ENCODE data around the gene FAM81A.
A peak's percentile ranks its signal among the peaks of the same experiment; 100 is the strongest.
"Not testable (repeated sequence)": the region's sequence is repeated elsewhere in the genome, so short reads cannot be mapped to it uniquely, and the experiment has no call there.

The FAM81A gene

GRCh38 chr15:59437817-59438624, at the start of gene FAM81A:
Gene FAM81A (plus strand): TSS chr15:59438186. CDS start chr15:59458627, 20,441 bp downstream.
- H3K27me3 Mint-ChIP-seq = peaks cover 29% of the 10 kb centered on the region
- H3K4me3 Mint-ChIP-seq = peak within 1 kb of the TSS; percentile 82
- no peaks in the 10 kb centered on the region for H3K36me3 Mint-ChIP-seq
- no peaks in the 10 kb centered on the region for H3K9me3 Mint-ChIP-seq
- H3K4me1 Mint-ChIP-seq = peaks cover 14% of the 10 kb centered on the region
- no peak within 1 kb of the TSS for H3K27ac Mint-ChIP-seq

GRCh38 chr15:59388670-59389069, 49.3 kb upstream of the FAM81A start:
- no peaks in the 10 kb centered on the region for H3K9me3 Mint-ChIP-seq
- H3K27me3 Mint-ChIP-seq = no peaks in the 10 kb centered on the region
- H3K4me3 Mint-ChIP-seq = no peak overlapping the region
- H3K36me3 Mint-ChIP-seq = no peaks in the 10 kb centered on the region
- H3K4me1 Mint-ChIP-seq = no peaks in the 10 kb centered on the region
- H3K27ac Mint-ChIP-seq = no peak overlapping the region

- Mint-ChIP-seq H3K4me1 (no peaks in the 10 kb centered on the region), H3K27me3 (peaks cover 5% of the 10 kb centered on the region), H3K9me3 (no peaks in the 10 kb centered on the region), H3K27ac (no peak overlapping the region), H3K4me3 (no peak overlapping the region), H3K36me3 (no peaks in the 10 kb centered on the region)
Measured at GRCh38 chr15:59392299-59392698, 45.7 kb upstream of the FAM81A start.

- no peaks in the 10 kb centered on the region for H3K9me3 Mint-ChIP-seq
- no peaks in the 10 kb centered on the region for H3K4me1 Mint-ChIP-seq
- H3K4me3 Mint-ChIP-seq = no peak overlapping the region
- no peaks in the 10 kb centered on the region for H3K36me3 Mint-ChIP-seq
- no peak overlapping the region for H3K27ac Mint-ChIP-seq
- peaks cover 5% of the 10 kb centered on the region for H3K27me3 Mint-ChIP-seq
Measured at GRCh38 chr15:59394166-59394661, 43.8 kb upstream of the FAM81A start.

- H3K4me1 Mint-ChIP-seq = no peaks in the 10 kb centered on the region
- no peak overlapping the region for H3K4me3 Mint-ChIP-seq
Measured at GRCh38 chr15:59396211-59396610, 41.8 kb upstream of the FAM81A start.

GRCh38 chr15:59396679-59397078, 41.3 kb upstream of the FAM81A start:
- H3K4me3 Mint-ChIP-seq = no peak overlapping the region
- H3K9me3 Mint-ChIP-seq = no peaks in the 10 kb centered on the region
- H3K27ac Mint-ChIP-seq = no peak overlapping the region
- no peaks in the 10 kb centered on the region for H3K36me3 Mint-ChIP-seq
- H3K27me3 Mint-ChIP-seq = peaks cover 5% of the 10 kb centered on the region
- no peaks in the 10 kb centered on the region for H3K4me1 Mint-ChIP-seq

More at GRCh38 chr15:59396211-59396610, 41.8 kb upstream of the FAM81A start:
- Mint-ChIP-seq H3K36me3 (no peaks in the 10 kb centered on the region), H3K27ac (no peak overlapping the region), H3K27me3 (peaks cover 5% of the 10 kb centered on the region), H3K9me3 (no peaks in the 10 kb centered on the region)

GRCh38 chr15:59398220-59398619, 39.8 kb upstream of the FAM81A start:
- no peaks in the 10 kb centered on the region for H3K4me1 Mint-ChIP-seq
- H3K4me3 Mint-ChIP-seq = no peak overlapping the region
- H3K9me3 Mint-ChIP-seq = no peaks in the 10 kb centered on the region
- no peaks in the 10 kb centered on the region for H3K36me3 Mint-ChIP-seq
- peaks cover 5% of the 10 kb centered on the region for H3K27me3 Mint-ChIP-seq
- no peak overlapping the region for H3K27ac Mint-ChIP-seq

GRCh38 chr15:59399465-59400102, 38.4 kb upstream of the FAM81A start:
- Mint-ChIP-seq H3K36me3 (no peaks in the 10 kb centered on the region), H3K4me3 (no peak overlapping the region), H3K27ac (no peak overlapping the region), H3K9me3 (no peaks in the 10 kb centered on the region), H3K27me3 (peaks cover 5% of the 10 kb centered on the region), H3K4me1 (no peaks in the 10 kb centered on the region)

GRCh38 chr15:59400103-59400813, 37.7 kb upstream of the FAM81A start:
- peaks cover 5% of the 10 kb centered on the region for H3K27me3 Mint-ChIP-seq
- no peak overlapping the region for H3K4me3 Mint-ChIP-seq
- H3K4me1 Mint-ChIP-seq = no peaks in the 10 kb centered on the region
- no peak overlapping the region for H3K27ac Mint-ChIP-seq
- no peaks in the 10 kb centered on the region for H3K9me3 Mint-ChIP-seq
- H3K36me3 Mint-ChIP-seq = no peaks in the 10 kb centered on the region

- not testable (repeated sequence) for H3K9me3 Mint-ChIP-seq, H3K4me1 Mint-ChIP-seq, H3K36me3 Mint-ChIP-seq, H3K27me3 Mint-ChIP-seq, H3K27ac Mint-ChIP-seq, H3K4me3 Mint-ChIP-seq
Measured at GRCh38 chr15:59401051-59401823, 36.7 kb upstream of the FAM81A start.

GRCh38 chr15:59401824-59402569, 36.0 kb upstream of the FAM81A start:
- Mint-ChIP-seq H3K27ac (no peak overlapping the region), H3K36me3 (no peaks in the 10 kb centered on the region), H3K4me3 (no peak overlapping the region), H3K27me3 (peaks cover 1% of the 10 kb centered on the region), H3K4me1 (no peaks in the 10 kb centered on the region), H3K9me3 (no peaks in the 10 kb centered on the region)

- no peaks in the 10 kb centered on the region for H3K4me1 Mint-ChIP-seq
- no peaks in the 10 kb centered on the region for H3K27me3 Mint-ChIP-seq
- no peak overlapping the region for H3K4me3 Mint-ChIP-seq
- no peaks in the 10 kb centered on the region for H3K9me3 Mint-ChIP-seq
- H3K36me3 Mint-ChIP-seq = no peaks in the 10 kb centered on the region
- no peak overlapping the region for H3K27ac Mint-ChIP-seq
Measured at GRCh38 chr15:59405079-59405478, 32.9 kb upstream of the FAM81A start.

GRCh38 chr15:59406446-59406845, 31.5 kb upstream of the FAM81A start:
- Mint-ChIP-seq H3K9me3 (no peaks in the 10 kb centered on the region), H3K4me1 (peaks cover 3% of the 10 kb centered on the region), H3K27me3 (no peaks in the 10 kb centered on the region), H3K36me3 (no peaks in the 10 kb centered on the region), H3K4me3 (no peak overlapping the region), H3K27ac (no peak overlapping the region)

GRCh38 chr15:59407946-59408345, 30.0 kb upstream of the FAM81A start:
- H3K9me3 Mint-ChIP-seq = no peaks in the 10 kb centered on the region
- no peak overlapping the region for H3K4me3 Mint-ChIP-seq
- H3K4me1 Mint-ChIP-seq = peaks cover 7% of the 10 kb centered on the region
- H3K36me3 Mint-ChIP-seq = no peaks in the 10 kb centered on the region
- no peak overlapping the region for H3K27ac Mint-ChIP-seq
- no peaks in the 10 kb centered on the region for H3K27me3 Mint-ChIP-seq

Data from activated naive CD4-positive, alpha-beta T cell treated with anti-CD3 and anti-CD28 coated beads, Interleukin-2, amount 50 U/mL, for 24 hours (primary cell).